ENCODE data around the gene GPR152.

- peak; percentile 95 to 96 for TF ChIP-seq POLR2A (IDR thresholded peaks at IDR 0.05)
- TF ChIP-seq EP300 (IDR thresholded peaks at IDR 0.05) = no peak
Observed at GRCh38 chr11:67428052-67429001, 24.2 kb downstream of the GPR152 start, which contains the start of gene RPS6KB2.

Measured in gastroesophageal sphincter (tissue), 2 donors.